ENCODE results near the gene CHODL. TPM values are rescaled to one million over a fixed set of nuclear protein-coding genes. Genes with fewer than 3 reads are reported as not detected.

Gene CHODL
- polyA plus RNA-seq, 1 of the 3 experiments (the other 2 are of a cell fraction): not detected

DNA sequence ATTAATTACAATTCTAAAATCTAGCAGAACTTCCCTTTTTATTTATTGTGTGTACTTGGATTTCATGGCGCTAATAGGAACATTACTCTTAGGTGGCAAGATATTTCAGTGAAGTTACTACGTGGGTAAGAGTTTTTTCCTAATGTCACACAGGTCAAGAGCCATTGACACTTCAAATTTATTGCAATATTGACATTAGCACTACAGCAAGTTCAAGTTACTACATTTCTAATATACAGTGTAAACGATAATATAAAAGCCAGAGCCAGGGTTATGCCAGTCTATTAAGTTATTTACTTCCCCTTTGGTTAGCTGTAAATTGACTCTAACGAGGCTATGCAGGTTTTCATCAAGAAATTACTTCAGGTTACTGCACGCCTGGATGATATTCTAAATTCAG is 29.7 kb downstream of the CHODL start (continued):
- TF ChIP-seq, protein P1, sequence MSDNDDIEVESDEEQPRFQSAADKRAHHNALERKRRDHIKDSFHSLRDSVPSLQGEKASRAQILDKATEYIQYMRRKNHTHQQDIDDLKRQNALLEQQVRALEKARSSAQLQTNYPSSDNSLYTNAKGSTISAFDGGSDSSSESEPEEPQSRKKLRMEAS (IDR thresholded peaks at IDR 0.05; ENCODE audit: low read depth): no peak

DNA sequence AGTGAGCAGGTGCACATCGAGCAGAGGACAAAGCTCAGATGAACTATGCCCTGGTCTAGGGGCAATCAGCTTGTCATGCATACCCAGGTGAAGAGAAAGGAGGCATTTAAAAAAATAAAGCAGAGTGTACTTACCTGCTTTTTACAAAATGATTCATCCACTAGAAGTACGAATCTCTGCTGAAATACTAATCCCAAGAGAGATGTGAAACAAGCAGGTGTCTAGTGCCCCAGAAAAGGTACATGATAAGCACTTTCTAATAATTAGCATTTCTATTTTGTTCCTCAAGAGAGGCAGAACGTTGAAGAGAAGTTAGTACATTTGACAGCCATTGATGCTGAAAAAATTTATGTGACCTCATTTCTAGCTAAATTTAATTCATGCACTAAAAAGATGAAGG is 31.1 kb downstream of the CHODL start:
- no peak overlapping the region for H2AFZ ChIP-seq (ENCODE audit: low read depth)
- no peaks in the 10 kb centered on the region for H3K9me2 ChIP-seq
- no peaks in the 10 kb centered on the region for H3K36me3 ChIP-seq (replicated peaks in 1 of 2; ENCODE audit: control insufficient read depth in 1 of 2, insufficient read depth in 2 of 2, low read length in 1 of 2)
- CTCF ChIA-PET: interaction anchor here (1.2 to 1.8 kb wide), 3 partner anchors 9 to 235 kb away, joined by 3 to 6 read pairs (median 4); no protein-coding TSS in a partner anchor
- no peaks in the 10 kb centered on the region for H4K20me1 ChIP-seq (ENCODE audit: insufficient read depth)
- no peaks in the 10 kb centered on the region for H3K4me1 ChIP-seq (ENCODE audit: control insufficient read depth in 1 of 2, insufficient read depth in 2 of 2, low read depth in 1 of 2, low read length in 1 of 2)
- POLR2A ChIA-PET: no interaction called here
- no peak overlapping the region for H3K27ac ChIP-seq (ENCODE audit: low read depth in 2 of 2, low read length in 1 of 2)
- WGBS (ENCODE audit: low lambda C conversion rate): 2% methylated on average over 3 of the region's 3 CpGs
- H3F3A ChIP-seq (replicated peaks; ENCODE audit: insufficient read depth): no peaks in the 10 kb centered on the region
- no peak overlapping the region for H3K9ac ChIP-seq
- no peak for TF ChIP-seq CHD2 (IDR thresholded peaks at IDR 0.05; ENCODE audit: low read length, partially characterized antibody)
- no peak for TF ChIP-seq FOXJ3 (CRISPR knock-in tag; IDR thresholded peaks at IDR 0.05)
- no peak for TF ChIP-seq EZH2phosphoT487 (IDR thresholded peaks at IDR 0.05; ENCODE audit: borderline replicate concordance, low read depth)
- TF ChIP-seq ELF1 (IDR thresholded peaks at IDR 0.05): no peak
- TF ChIP-seq EP300 (IDR thresholded peaks at IDR 0.05; ENCODE audit: borderline replicate concordance in 1 of 2, low read depth in 1 of 2, low read length in 1 of 2): no peak
- TF ChIP-seq SIN3A (IDR thresholded peaks at IDR 0.05; ENCODE audit: borderline replicate concordance, low read depth, low read length): no peak
- TF ChIP-seq FOSL2 (IDR thresholded peaks at IDR 0.05; ENCODE audit: borderline replicate concordance, low read depth): no peak
- TF ChIP-seq, protein P2, sequence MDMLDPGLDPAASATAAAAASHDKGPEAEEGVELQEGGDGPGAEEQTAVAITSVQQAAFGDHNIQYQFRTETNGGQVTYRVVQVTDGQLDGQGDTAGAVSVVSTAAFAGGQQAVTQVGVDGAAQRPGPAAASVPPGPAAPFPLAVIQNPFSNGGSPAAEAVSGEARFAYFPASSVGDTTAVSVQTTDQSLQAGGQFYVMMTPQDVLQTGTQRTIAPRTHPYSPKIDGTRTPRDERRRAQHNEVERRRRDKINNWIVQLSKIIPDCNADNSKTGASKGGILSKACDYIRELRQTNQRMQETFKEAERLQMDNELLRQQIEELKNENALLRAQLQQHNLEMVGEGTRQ (IDR thresholded peaks at IDR 0.05; ENCODE audit: borderline replicate concordance, low read depth, low read length): no peak
- no peak for TF ChIP-seq YY1 (IDR thresholded peaks at IDR 0.05; ENCODE audit: low read depth)
- no peak for TF ChIP-seq GATA2 (CRISPR knock-in tag; IDR thresholded peaks at IDR 0.05)
- no peaks in the 10 kb centered on the region for H3K27me3 ChIP-seq (ENCODE audit: insufficient read depth)
- no peak overlapping the region for H3K4me2 ChIP-seq
- DNase-seq: no peak
- no peak overlapping the region for H3K4me3 ChIP-seq (ENCODE audit: low read depth in 2 of 2, low read length in 1 of 2)
- no peaks in the 10 kb centered on the region for H3K79me2 ChIP-seq (ENCODE audit: insufficient read depth)
- H3K9me3 ChIP-seq: no peaks in the 10 kb centered on the region

DNA sequence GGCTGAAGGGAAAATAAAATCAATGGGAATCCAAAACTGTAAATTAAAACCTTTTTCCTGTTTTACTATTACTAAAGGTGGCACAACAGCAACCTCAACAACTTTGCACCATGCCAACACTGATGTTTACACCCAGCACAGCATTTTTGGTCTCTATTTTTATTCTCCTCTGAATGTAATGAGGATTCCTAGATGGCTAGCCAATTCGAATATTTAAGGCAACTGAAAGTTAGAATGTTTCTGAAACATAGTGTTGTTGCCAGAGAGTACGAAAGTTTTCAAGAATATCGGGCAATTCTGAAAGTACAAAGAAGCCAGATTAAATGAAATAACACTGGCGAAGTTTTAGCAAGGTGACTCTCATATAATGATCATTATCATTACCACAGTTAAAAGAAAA is 40.7 kb downstream of the CHODL start:
- H3K4me3 ChIP-seq (ENCODE audit: low read depth in 2 of 2, low read length in 1 of 2): no peak overlapping the region
- CTCF ChIA-PET: no interaction called here

More for the DNA sequence above, 40.7 kb downstream of the CHODL start:
- Histone ChIP-seq H3K9me2 (no peaks in the 10 kb centered on the region), H3F3A (replicated peaks; ENCODE audit: insufficient read depth) (no peaks in the 10 kb centered on the region), H3K27me3 (ENCODE audit: insufficient read depth) (no peaks in the 10 kb centered on the region), H4K20me1 (ENCODE audit: insufficient read depth) (no peaks in the 10 kb centered on the region), H3K4me1 (ENCODE audit: control insufficient read depth in 1 of 2, insufficient read depth in 2 of 2, low read depth in 1 of 2, low read length in 1 of 2) (no peaks in the 10 kb centered on the region), H3K4me2 (no peak overlapping the region), H3K27ac (ENCODE audit: low read depth in 2 of 2, low read length in 1 of 2) (no peak overlapping the region), H3K36me3 (replicated peaks in 1 of 2; ENCODE audit: control insufficient read depth in 1 of 2, insufficient read depth in 2 of 2, low read length in 1 of 2) (no peaks in the 10 kb centered on the region), H3K79me2 (ENCODE audit: insufficient read depth) (no peaks in the 10 kb centered on the region), H3K9me3 (no peaks in the 10 kb centered on the region), H3K9ac (no peak overlapping the region), H2AFZ (ENCODE audit: low read depth) (no peak overlapping the region)
- no peak for DNase-seq
- TF ChIP-seq MXI1 (IDR thresholded peaks at IDR 0.05; ENCODE audit: low read depth, low read length) (no peak), SIN3A (IDR thresholded peaks at IDR 0.05; ENCODE audit: borderline replicate concordance, low read depth, low read length) (no peak), EP300 (IDR thresholded peaks at IDR 0.05; ENCODE audit: borderline replicate concordance in 1 of 2, low read depth in 1 of 2, low read length in 1 of 2) (no peak), TAF1 (IDR thresholded peaks at IDR 0.05; ENCODE audit: borderline replicate concordance, low read depth, low read length) (no peak), MEF2A (IDR thresholded peaks at IDR 0.05; ENCODE audit: borderline replicate concordance, low read depth) (no peak), RXRA (IDR thresholded peaks at IDR 0.05; ENCODE audit: borderline replicate concordance, low read depth) (no peak), YY1 (IDR thresholded peaks at IDR 0.05; ENCODE audit: low read depth) (no peak), GABPA (IDR thresholded peaks at IDR 0.05; ENCODE audit: low read depth) (no peak), RAD21 (IDR thresholded peaks at IDR 0.05; ENCODE audit: low read length) (no peak), SMC3 (IDR thresholded peaks at IDR 0.05; ENCODE audit: low read depth, low read length) (no peak), POLR2AphosphoS5 (IDR thresholded peaks at IDR 0.05; ENCODE audit: low read depth, low read length) (no peak)
- TF ChIP-seq, protein P3, sequence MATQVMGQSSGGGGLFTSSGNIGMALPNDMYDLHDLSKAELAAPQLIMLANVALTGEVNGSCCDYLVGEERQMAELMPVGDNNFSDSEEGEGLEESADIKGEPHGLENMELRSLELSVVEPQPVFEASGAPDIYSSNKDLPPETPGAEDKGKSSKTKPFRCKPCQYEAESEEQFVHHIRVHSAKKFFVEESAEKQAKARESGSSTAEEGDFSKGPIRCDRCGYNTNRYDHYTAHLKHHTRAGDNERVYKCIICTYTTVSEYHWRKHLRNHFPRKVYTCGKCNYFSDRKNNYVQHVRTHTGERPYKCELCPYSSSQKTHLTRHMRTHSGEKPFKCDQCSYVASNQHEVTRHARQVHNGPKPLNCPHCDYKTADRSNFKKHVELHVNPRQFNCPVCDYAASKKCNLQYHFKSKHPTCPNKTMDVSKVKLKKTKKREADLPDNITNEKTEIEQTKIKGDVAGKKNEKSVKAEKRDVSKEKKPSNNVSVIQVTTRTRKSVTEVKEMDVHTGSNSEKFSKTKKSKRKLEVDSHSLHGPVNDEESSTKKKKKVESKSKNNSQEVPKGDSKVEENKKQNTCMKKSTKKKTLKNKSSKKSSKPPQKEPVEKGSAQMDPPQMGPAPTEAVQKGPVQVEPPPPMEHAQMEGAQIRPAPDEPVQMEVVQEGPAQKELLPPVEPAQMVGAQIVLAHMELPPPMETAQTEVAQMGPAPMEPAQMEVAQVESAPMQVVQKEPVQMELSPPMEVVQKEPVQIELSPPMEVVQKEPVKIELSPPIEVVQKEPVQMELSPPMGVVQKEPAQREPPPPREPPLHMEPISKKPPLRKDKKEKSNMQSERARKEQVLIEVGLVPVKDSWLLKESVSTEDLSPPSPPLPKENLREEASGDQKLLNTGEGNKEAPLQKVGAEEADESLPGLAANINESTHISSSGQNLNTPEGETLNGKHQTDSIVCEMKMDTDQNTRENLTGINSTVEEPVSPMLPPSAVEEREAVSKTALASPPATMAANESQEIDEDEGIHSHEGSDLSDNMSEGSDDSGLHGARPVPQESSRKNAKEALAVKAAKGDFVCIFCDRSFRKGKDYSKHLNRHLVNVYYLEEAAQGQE (IDR thresholded peaks at IDR 0.05; ENCODE audit: low read depth, low read length): no peak
- TF ChIP-seq, protein P4, sequence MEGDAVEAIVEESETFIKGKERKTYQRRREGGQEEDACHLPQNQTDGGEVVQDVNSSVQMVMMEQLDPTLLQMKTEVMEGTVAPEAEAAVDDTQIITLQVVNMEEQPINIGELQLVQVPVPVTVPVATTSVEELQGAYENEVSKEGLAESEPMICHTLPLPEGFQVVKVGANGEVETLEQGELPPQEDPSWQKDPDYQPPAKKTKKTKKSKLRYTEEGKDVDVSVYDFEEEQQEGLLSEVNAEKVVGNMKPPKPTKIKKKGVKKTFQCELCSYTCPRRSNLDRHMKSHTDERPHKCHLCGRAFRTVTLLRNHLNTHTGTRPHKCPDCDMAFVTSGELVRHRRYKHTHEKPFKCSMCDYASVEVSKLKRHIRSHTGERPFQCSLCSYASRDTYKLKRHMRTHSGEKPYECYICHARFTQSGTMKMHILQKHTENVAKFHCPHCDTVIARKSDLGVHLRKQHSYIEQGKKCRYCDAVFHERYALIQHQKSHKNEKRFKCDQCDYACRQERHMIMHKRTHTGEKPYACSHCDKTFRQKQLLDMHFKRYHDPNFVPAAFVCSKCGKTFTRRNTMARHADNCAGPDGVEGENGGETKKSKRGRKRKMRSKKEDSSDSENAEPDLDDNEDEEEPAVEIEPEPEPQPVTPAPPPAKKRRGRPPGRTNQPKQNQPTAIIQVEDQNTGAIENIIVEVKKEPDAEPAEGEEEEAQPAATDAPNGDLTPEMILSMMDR (IDR thresholded peaks at IDR 0.05): no peak
- WGBS (ENCODE audit: low lambda C conversion rate): 18% methylated on average over 4 of the region's 4 CpGs
- POLR2A ChIA-PET: no interaction called here
